ENCODE measurements around the gene B4GALT6.
A peak's percentile ranks its signal among the peaks of the same experiment; 100 is the strongest.

B4GALT6 gene

GRCh38 chr18:31591113-31591512, 93.3 kb downstream of the B4GALT6 start:
- Histone ChIP-seq H4K8ac (ENCODE audit: low read length) (no peak overlapping the region), H3K27ac (ENCODE audit: low read length, poor library complexity, severe bottlenecking) (no peak overlapping the region), H3K36me3 (ENCODE audit: control insufficient read depth in 1 of 2, insufficient read depth in 2 of 2, low read depth in 1 of 2, low read length in 2 of 2) (no peaks in the 10 kb centered on the region), H2BK5ac (ENCODE audit: low read depth, low read length, poor library complexity, severe bottlenecking) (no peak overlapping the region), H3K9ac (ENCODE audit: low read length) (no peak overlapping the region), H3K18ac (ENCODE audit: low read depth in 1 of 2, low read length in 2 of 2) (no peak overlapping the region), H3K14ac (ENCODE audit: low read length in 2 of 2) (no peak overlapping the region), H3K4me3 (ENCODE audit: insufficient read depth in 1 of 2, low read depth in 1 of 2, low read length in 2 of 2) (no peak overlapping the region), H3K79me1 (replicated peaks; ENCODE audit: low read length, poor library complexity, severe bottlenecking) (no peaks in the 10 kb centered on the region), H2BK120ac (ENCODE audit: low read depth, low read length) (no peak overlapping the region), H2AK5ac (ENCODE audit: low read length, severe bottlenecking) (no peak overlapping the region), H3K23ac (ENCODE audit: low read length in 2 of 2) (no peak overlapping the region), H3K4ac (ENCODE audit: low read depth in 1 of 2, low read length in 2 of 2) (no peak overlapping the region), H2BK15ac (ENCODE audit: low read depth, poor library complexity, severe bottlenecking) (no peak overlapping the region), H3K4me2 (ENCODE audit: low read length, poor library complexity, severe bottlenecking) (no peak overlapping the region), H2AFZ (ENCODE audit: low read depth, low read length) (no peak overlapping the region), H4K91ac (ENCODE audit: low read length) (no peak overlapping the region), H3K9me3 (ENCODE audit: control insufficient read depth, low read length) (no peaks in the 10 kb centered on the region), H2BK12ac (ENCODE audit: low read length in 2 of 2) (no peak overlapping the region), H3K4me1 (ENCODE audit: control insufficient read depth, insufficient read depth, low read depth, low read length) (peaks cover 3% of the 10 kb centered on the region), H3K27me3 (ENCODE audit: control insufficient read depth in 1 of 2, insufficient read depth in 1 of 2, low read length in 2 of 2) (peaks cover 0 to 8% of the 10 kb centered on the region in 2 experiments)
- no peak for DNase-seq
- WGBS: 87% methylated on average over 2 of the region's 2 CpGs

GRCh38 chr18:31590570-31590969, 93.8 kb downstream of the B4GALT6 start:
- no peak overlapping the region for H3K4me3 ChIP-seq (ENCODE audit: insufficient read depth in 1 of 2, low read depth in 1 of 2, low read length in 2 of 2)
- H3K4ac ChIP-seq (ENCODE audit: low read depth in 1 of 2, low read length in 2 of 2): no peak overlapping the region
- H4K91ac ChIP-seq (ENCODE audit: low read length): no peak overlapping the region
- H2BK12ac ChIP-seq (ENCODE audit: low read length in 2 of 2): no peak overlapping the region
- no peaks in the 10 kb centered on the region for H3K9me3 ChIP-seq (ENCODE audit: control insufficient read depth, low read length)
- no peak overlapping the region for H3K23ac ChIP-seq (ENCODE audit: low read length in 2 of 2)
- no peak overlapping the region for H3K18ac ChIP-seq (ENCODE audit: low read depth in 1 of 2, low read length in 2 of 2)
- no peak overlapping the region for H2BK15ac ChIP-seq (ENCODE audit: low read depth, poor library complexity, severe bottlenecking)
- peaks cover 3% of the 10 kb centered on the region for H3K4me1 ChIP-seq (ENCODE audit: control insufficient read depth, insufficient read depth, low read depth, low read length)
- H3K36me3 ChIP-seq (ENCODE audit: control insufficient read depth in 1 of 2, insufficient read depth in 2 of 2, low read depth in 1 of 2, low read length in 2 of 2): no peaks in the 10 kb centered on the region
- no peak overlapping the region for H3K4me2 ChIP-seq (ENCODE audit: low read length, poor library complexity, severe bottlenecking)
- peaks cover 0 to 8% of the 10 kb centered on the region in 2 experiments for H3K27me3 ChIP-seq (ENCODE audit: control insufficient read depth in 1 of 2, insufficient read depth in 1 of 2, low read length in 2 of 2)
- no peak overlapping the region for H2BK120ac ChIP-seq (ENCODE audit: low read depth, low read length)
- H4K8ac ChIP-seq (ENCODE audit: low read length): no peak overlapping the region
- no peak overlapping the region for H3K27ac ChIP-seq (ENCODE audit: low read length, poor library complexity, severe bottlenecking)
- 74% methylated on average over 3 of the region's 8 CpGs for WGBS
- H2BK5ac ChIP-seq (ENCODE audit: low read depth, low read length, poor library complexity, severe bottlenecking): no peak overlapping the region
- no peak overlapping the region for H2AK5ac ChIP-seq (ENCODE audit: low read length, severe bottlenecking)
- DNase-seq: no peak
- H3K9ac ChIP-seq (ENCODE audit: low read length): no peak overlapping the region
- no peak overlapping the region for H2AFZ ChIP-seq (ENCODE audit: low read depth, low read length)
- no peaks in the 10 kb centered on the region for H3K79me1 ChIP-seq (replicated peaks; ENCODE audit: low read length, poor library complexity, severe bottlenecking)
- H3K14ac ChIP-seq (ENCODE audit: low read length in 2 of 2): no peak overlapping the region

GRCh38 chr18:31587529-31587928, 96.9 kb downstream of the B4GALT6 start:
- Histone ChIP-seq H3K27me3 (ENCODE audit: control insufficient read depth in 1 of 2, insufficient read depth in 1 of 2, low read length in 2 of 2) (no peaks in the 10 kb centered on the region), H3K27ac (ENCODE audit: low read length, poor library complexity, severe bottlenecking) (no peak overlapping the region), H2BK12ac (ENCODE audit: low read length in 2 of 2) (no peak overlapping the region), H3K9ac (ENCODE audit: low read length) (no peak overlapping the region), H4K91ac (ENCODE audit: low read length) (no peak overlapping the region), H3K4me3 (ENCODE audit: insufficient read depth in 1 of 2, low read depth in 1 of 2, low read length in 2 of 2) (no peak overlapping the region), H3K79me1 (replicated peaks; ENCODE audit: low read length, poor library complexity, severe bottlenecking) (no peaks in the 10 kb centered on the region), H2BK5ac (ENCODE audit: low read depth, low read length, poor library complexity, severe bottlenecking) (no peak overlapping the region), H3K4me2 (ENCODE audit: low read length, poor library complexity, severe bottlenecking) (no peak overlapping the region), H3K18ac (ENCODE audit: low read depth in 1 of 2, low read length in 2 of 2) (no peak overlapping the region), H4K8ac (ENCODE audit: low read length) (no peak overlapping the region), H3K14ac (ENCODE audit: low read length in 2 of 2) (no peak overlapping the region), H3K4ac (ENCODE audit: low read depth in 1 of 2, low read length in 2 of 2) (no peak overlapping the region), H2AFZ (ENCODE audit: low read depth, low read length) (no peak overlapping the region), H2BK15ac (ENCODE audit: low read depth, poor library complexity, severe bottlenecking) (no peak overlapping the region), H3K4me1 (ENCODE audit: control insufficient read depth, insufficient read depth, low read depth, low read length) (peaks cover 2% of the 10 kb centered on the region), H3K23ac (ENCODE audit: low read length in 2 of 2) (no peak overlapping the region), H2AK5ac (ENCODE audit: low read length, severe bottlenecking) (no peak overlapping the region), H3K9me3 (ENCODE audit: control insufficient read depth, low read length) (no peaks in the 10 kb centered on the region), H3K36me3 (ENCODE audit: control insufficient read depth in 1 of 2, insufficient read depth in 2 of 2, low read depth in 1 of 2, low read length in 2 of 2) (no peaks in the 10 kb centered on the region), H2BK120ac (ENCODE audit: low read depth, low read length) (no peak overlapping the region)
- DNase-seq: peak; percentile 47
- 18% methylated on average over 4 of the region's 4 CpGs for WGBS

- Histone ChIP-seq H2AK5ac (ENCODE audit: low read length, severe bottlenecking) (no peak overlapping the region), H2AFZ (ENCODE audit: low read depth, low read length) (no peak overlapping the region), H3K27me3 (ENCODE audit: control insufficient read depth in 1 of 2, insufficient read depth in 1 of 2, low read length in 2 of 2) (no peaks in the 10 kb centered on the region), H3K4me1 (ENCODE audit: control insufficient read depth, insufficient read depth, low read depth, low read length) (no peaks in the 10 kb centered on the region), H3K4me2 (ENCODE audit: low read length, poor library complexity, severe bottlenecking) (no peak overlapping the region), H3K4me3 (ENCODE audit: insufficient read depth in 1 of 2, low read depth in 1 of 2, low read length in 2 of 2) (no peak overlapping the region), H2BK5ac (ENCODE audit: low read depth, low read length, poor library complexity, severe bottlenecking) (no peak overlapping the region), H3K36me3 (ENCODE audit: control insufficient read depth in 1 of 2, insufficient read depth in 2 of 2, low read depth in 1 of 2, low read length in 2 of 2) (no peaks in the 10 kb centered on the region), H2BK120ac (ENCODE audit: low read depth, low read length) (no peak overlapping the region), H3K4ac (ENCODE audit: low read depth in 1 of 2, low read length in 2 of 2) (peak overlapping the region in 1 of 2 experiments; percentile 35), H3K23ac (ENCODE audit: low read length in 2 of 2) (no peak overlapping the region), H3K18ac (ENCODE audit: low read depth in 1 of 2, low read length in 2 of 2) (no peak overlapping the region), H2BK12ac (ENCODE audit: low read length in 2 of 2) (no peak overlapping the region), H3K79me1 (replicated peaks; ENCODE audit: low read length, poor library complexity, severe bottlenecking) (no peaks in the 10 kb centered on the region), H4K91ac (ENCODE audit: low read length) (no peak overlapping the region), H4K8ac (ENCODE audit: low read length) (no peak overlapping the region), H2BK15ac (ENCODE audit: low read depth, poor library complexity, severe bottlenecking) (no peak overlapping the region), H3K9me3 (ENCODE audit: control insufficient read depth, low read length) (no peaks in the 10 kb centered on the region), H3K27ac (ENCODE audit: low read length, poor library complexity, severe bottlenecking) (no peak overlapping the region), H3K9ac (ENCODE audit: low read length) (no peak overlapping the region), H3K14ac (ENCODE audit: low read length in 2 of 2) (no peak overlapping the region)
- 59% methylated on average over 2 of the region's 5 CpGs for WGBS
- DNase-seq: no peak
Observed at GRCh38 chr18:31586616-31587015, 97.8 kb downstream of the B4GALT6 start.
